Mesothelial cell of epicardium (in vitro differentiated cells): ENCODE results near the gene THSD7A. TPM values are rescaled to one million over a fixed set of nuclear protein-coding genes. Genes with fewer than 3 reads are reported as not detected.
"Not testable (repeated sequence)": the region's sequence is repeated elsewhere in the genome, so short reads cannot be mapped to it uniquely, and the experiment has no call there.

Experiments
- DNase-seq, 2 experiments: peaks; one replicate each; pipeline ENCODE4 v3.0.0; 2021; ENCODE audit warnings: low spot score in 2 of 2; ENCODE audit not compliant: unreplicated experiment in 2 of 2
- H3K27ac Mint-ChIP-seq: 2 replicates; pipeline ENCODE4 v1.8.0; 2021; ENCODE audit warnings: mixed read lengths
- H3K27me3 Mint-ChIP-seq: 2 replicates; pipeline ENCODE4 v1.8.0; 2021; ENCODE audit warnings: low read depth, mixed read lengths
- H3K36me3 Mint-ChIP-seq: 2 replicates; pipeline ENCODE4 v1.8.0; 2021; ENCODE audit warnings: mixed read lengths
- H3K4me1 Mint-ChIP-seq: 2 replicates; pipeline ENCODE4 v1.8.0; 2021; ENCODE audit warnings: mixed read lengths
- H3K4me3 Mint-ChIP-seq: 2 replicates; pipeline ENCODE4 v1.8.0; 2021; ENCODE audit warnings: mild to moderate bottlenecking, moderate library complexity, mixed read lengths
- H3K9me3 Mint-ChIP-seq: 2 replicates; pipeline ENCODE4 v1.8.0; 2021; ENCODE audit warnings: mixed read lengths
- total RNA-seq: library from RNA; stranded (reverse); gene quantifications from 3 replicates; pipeline ENCODE4 v1.2.1, GENCODE V29; 2021
- TF ChIP-seq, protein P1 (sequence below): fragments of 200-600 bp; sonication (generic); IDR thresholded peaks from one replicate; pipeline ENCODE4 v1.5.0; 2021; ENCODE audit warnings: antibody characterized with exemption; ENCODE audit not compliant: unreplicated experiment

THSD7A gene
- total RNA-seq, 1 donor from 2014 or later, result 13.4 TPM

DNA sequence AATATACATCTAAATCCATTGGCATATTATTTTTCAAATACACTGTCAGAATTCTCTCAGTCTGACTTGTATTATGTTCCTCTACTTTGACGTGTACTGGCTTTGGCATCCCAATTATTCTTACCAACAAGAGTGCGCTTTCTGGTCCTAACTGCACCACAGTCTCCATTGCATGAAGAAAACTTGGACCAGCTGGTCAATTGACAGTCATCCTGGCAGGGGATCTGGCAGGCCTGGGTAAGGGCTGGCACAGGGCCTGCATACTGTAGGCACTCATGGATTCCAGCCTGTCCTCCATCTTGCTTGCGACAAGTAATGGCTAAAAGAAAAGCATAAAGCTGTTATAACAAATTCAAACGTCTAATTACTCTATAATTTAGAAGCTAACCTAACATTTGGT lies 384.9 kb downstream of the THSD7A start:
- peaks cover 8% of the 10 kb centered on the region for H3K36me3 Mint-ChIP-seq
- no peaks in the 10 kb centered on the region for H3K27me3 Mint-ChIP-seq
- H3K4me3 Mint-ChIP-seq, result no peak overlapping the region
- no peaks in the 10 kb centered on the region for H3K9me3 Mint-ChIP-seq
- no peaks in the 10 kb centered on the region for H3K4me1 Mint-ChIP-seq
- DNase-seq, result no peak
- TF ChIP-seq, protein P1, sequence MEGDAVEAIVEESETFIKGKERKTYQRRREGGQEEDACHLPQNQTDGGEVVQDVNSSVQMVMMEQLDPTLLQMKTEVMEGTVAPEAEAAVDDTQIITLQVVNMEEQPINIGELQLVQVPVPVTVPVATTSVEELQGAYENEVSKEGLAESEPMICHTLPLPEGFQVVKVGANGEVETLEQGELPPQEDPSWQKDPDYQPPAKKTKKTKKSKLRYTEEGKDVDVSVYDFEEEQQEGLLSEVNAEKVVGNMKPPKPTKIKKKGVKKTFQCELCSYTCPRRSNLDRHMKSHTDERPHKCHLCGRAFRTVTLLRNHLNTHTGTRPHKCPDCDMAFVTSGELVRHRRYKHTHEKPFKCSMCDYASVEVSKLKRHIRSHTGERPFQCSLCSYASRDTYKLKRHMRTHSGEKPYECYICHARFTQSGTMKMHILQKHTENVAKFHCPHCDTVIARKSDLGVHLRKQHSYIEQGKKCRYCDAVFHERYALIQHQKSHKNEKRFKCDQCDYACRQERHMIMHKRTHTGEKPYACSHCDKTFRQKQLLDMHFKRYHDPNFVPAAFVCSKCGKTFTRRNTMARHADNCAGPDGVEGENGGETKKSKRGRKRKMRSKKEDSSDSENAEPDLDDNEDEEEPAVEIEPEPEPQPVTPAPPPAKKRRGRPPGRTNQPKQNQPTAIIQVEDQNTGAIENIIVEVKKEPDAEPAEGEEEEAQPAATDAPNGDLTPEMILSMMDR, result no peak
- no peak overlapping the region for H3K27ac Mint-ChIP-seq

DNA sequence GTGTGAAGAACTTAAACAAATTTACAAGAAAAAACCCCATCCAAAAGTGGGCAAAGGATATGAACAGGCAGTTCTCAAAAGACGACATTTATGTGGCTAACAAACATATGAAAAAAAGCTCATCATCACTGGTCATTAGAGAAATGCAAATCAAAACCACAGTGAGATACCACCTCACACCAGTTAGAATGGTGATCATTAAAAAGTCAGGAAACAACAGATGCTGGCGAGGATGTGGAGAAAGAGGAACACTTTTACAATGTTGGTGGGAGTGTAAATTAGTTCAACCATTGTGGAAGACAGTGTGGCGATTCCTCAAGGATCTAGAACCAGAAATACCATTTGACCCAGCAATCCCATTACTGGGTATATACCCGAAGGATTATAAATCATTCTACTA lies 388.1 kb downstream of the THSD7A start:
- H3K4me1 Mint-ChIP-seq, H3K4me3 Mint-ChIP-seq, H3K27me3 Mint-ChIP-seq, DNase-seq, H3K27ac Mint-ChIP-seq: not testable (repeated sequence)
- Mint-ChIP-seq H3K9me3 (peaks cover 12% of the 10 kb centered on the region), H3K36me3 (peaks cover 15% of the 10 kb centered on the region)

DNA sequence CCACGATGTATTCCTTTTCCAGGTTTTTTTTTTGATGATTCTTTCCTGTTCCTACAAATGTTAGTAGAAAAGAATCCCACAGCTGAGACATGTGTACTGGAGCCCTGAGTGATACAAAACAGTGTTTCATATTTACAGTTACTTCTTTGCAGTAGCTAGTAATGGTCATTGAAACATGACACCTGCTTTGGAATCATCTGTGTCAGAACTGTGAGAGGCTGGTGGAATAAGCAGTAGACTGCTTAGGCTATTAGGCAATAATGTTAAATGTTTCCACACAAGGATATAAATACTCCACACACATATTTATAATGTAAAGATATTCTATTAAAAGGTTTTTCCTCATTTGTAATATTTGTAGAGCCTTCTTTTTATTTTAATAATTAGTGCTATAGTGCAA lies 394.0 kb downstream of the THSD7A start:
- TF ChIP-seq, protein P1, result no peak

DNA sequence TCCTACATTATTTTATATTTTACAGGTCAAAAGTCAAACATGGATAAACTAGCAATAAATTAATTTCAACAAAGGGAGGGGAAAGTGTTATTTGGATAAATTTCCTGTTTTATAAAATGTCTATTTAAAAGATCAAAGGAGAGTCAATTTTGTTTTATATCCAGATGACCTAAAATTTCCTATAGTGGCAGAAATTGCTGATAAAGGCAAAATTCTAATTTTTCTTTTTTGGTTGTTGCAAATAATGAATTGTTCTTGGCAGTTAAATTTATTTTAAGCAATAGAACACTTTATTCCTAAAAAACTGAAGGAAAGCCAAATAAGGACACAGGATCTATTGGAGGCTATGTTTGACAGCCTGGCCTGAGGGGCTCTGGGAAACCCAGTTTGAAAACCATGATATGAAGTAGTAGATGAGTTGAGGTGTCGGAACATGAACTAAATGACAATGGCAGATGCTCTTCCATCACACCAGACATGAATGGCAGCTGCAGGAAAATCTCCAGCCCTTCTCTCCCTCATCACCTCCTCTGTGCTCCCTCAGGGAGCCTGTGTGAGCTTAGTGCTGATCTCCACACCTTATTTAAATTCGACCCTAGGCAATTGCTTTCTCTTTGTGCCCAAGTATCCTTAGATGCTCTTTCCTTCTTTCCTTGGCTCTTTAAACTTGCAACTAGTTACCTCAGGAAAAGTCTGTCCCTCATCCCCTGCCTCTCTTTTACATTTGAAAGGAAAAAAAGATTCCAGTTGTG lies 395.0 kb downstream of the THSD7A start:
- peaks cover 11% of the 10 kb centered on the region for H3K4me1 Mint-ChIP-seq
- peaks cover 7% of the 10 kb centered on the region for H3K36me3 Mint-ChIP-seq
- TF ChIP-seq, protein P1, result no peak
- H3K9me3 Mint-ChIP-seq, result peaks cover 17% of the 10 kb centered on the region
- no peaks in the 10 kb centered on the region for H3K27me3 Mint-ChIP-seq
- H3K4me3 Mint-ChIP-seq, result no peak overlapping the region
- no peak overlapping the region for H3K27ac Mint-ChIP-seq
- no peak for DNase-seq

More for the DNA sequence above, 394.0 kb downstream of the THSD7A start:
- H3K9me3 Mint-ChIP-seq, result peaks cover 17% of the 10 kb centered on the region
- H3K4me1 Mint-ChIP-seq, result peaks cover 11% of the 10 kb centered on the region
- H3K36me3 Mint-ChIP-seq, result peaks cover 7% of the 10 kb centered on the region
- no peak for DNase-seq
- no peak overlapping the region for H3K4me3 Mint-ChIP-seq
- no peaks in the 10 kb centered on the region for H3K27me3 Mint-ChIP-seq
- no peak overlapping the region for H3K27ac Mint-ChIP-seq

DNA sequence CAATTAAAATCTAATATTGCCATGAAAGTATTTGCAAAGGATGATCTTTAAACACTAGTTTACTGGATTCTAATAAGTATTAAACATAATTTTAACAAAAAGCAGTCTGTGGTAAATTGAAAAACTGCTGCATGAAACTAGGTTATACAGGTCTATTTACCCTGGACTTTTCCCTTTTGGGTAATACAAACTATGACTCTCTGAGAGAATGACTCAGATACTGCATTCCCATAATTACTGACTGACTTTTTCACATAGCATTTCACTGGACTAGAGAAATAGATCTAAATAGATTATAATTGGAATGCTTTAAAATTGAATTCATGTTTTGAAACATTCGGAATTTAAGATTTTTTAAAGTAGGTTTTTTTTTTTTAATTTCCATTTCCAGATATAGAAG lies 395.7 kb downstream of the THSD7A start:
- Mint-ChIP-seq H3K4me3 (no peak overlapping the region), H3K36me3 (peaks cover 7% of the 10 kb centered on the region), H3K4me1 (peaks cover 11% of the 10 kb centered on the region), H3K27me3 (no peaks in the 10 kb centered on the region), H3K27ac (no peak overlapping the region), H3K9me3 (peaks cover 17% of the 10 kb centered on the region)
- no peak for DNase-seq
- TF ChIP-seq, protein P1, result no peak

DNA sequence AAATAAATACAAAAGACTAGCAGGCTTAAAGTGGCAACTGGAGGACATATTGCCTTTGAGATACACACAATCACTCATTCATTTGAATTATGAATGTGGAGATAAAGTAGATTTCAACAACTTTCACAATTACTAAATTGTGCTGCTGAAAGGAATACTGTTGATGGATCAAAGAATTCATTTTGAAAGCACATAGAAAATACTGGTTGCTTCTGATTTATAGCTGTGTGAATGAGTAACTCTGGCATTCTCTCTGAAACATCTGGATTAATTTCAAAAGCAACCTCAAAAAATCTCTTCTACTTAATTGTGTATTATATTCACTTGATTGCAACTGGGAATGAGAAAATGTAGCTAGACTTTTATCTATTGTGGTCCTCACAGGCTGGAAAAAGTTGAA lies 397.6 kb downstream of the THSD7A start:
- Mint-ChIP-seq H3K4me3 (no peak overlapping the region), H3K27ac (no peak overlapping the region), H3K36me3 (no peaks in the 10 kb centered on the region), H3K9me3 (peaks cover 6% of the 10 kb centered on the region), H3K4me1 (peaks cover 11% of the 10 kb centered on the region), H3K27me3 (no peaks in the 10 kb centered on the region)
- DNase-seq, result no peak
- TF ChIP-seq, protein P1, result no peak
